Nephron (organoid): ENCODE results near the gene DGKI.
A peak's percentile ranks its signal among the peaks of the same experiment; 100 is the strongest.

ENCODE experiments used
- H3K27ac Mint-ChIP-seq, 3 experiments: 2 replicates each; pipeline ENCODE4 v1.8.0; 2020; ENCODE audit warnings: mixed read lengths in 3 of 3, mild to moderate bottlenecking in 2 of 3, moderate library complexity in 1 of 3
- H3K27me3 Mint-ChIP-seq: 2 replicates; pipeline ENCODE4 v1.8.0; 2021; ENCODE audit warnings: low read depth, mild to moderate bottlenecking, moderate library complexity, mixed read lengths
- H3K36me3 Mint-ChIP-seq: 2 replicates; pipeline ENCODE4 v1.8.0; 2020; ENCODE audit warnings: low read depth, mixed read lengths
- H3K4me1 Mint-ChIP-seq: 2 replicates; pipeline ENCODE4 v1.8.0; 2020; ENCODE audit warnings: mixed read lengths
- H3K4me3 Mint-ChIP-seq, 3 experiments: 2 replicates each; pipeline ENCODE4 v1.8.0; 2020; ENCODE audit warnings: mild to moderate bottlenecking in 3 of 3, mixed read lengths in 3 of 3, moderate library complexity in 2 of 3
- H3K9me3 Mint-ChIP-seq: 2 replicates; pipeline ENCODE4 v1.8.0; 2020; ENCODE audit warnings: mixed read lengths
- CTCF ChIP-seq, 3 experiments: fragments of 200-600 bp; sonication (generic); IDR thresholded peaks; one replicate each; pipeline ENCODE4 v1.5.0; 2021; ENCODE audit warnings: antibody characterized with exemption in 3 of 3; ENCODE audit not compliant: unreplicated experiment in 3 of 3

DGKI gene

GRCh38 chr7:137847568-137848050 lies 835 bp upstream of the DGKI start:
- TF ChIP-seq CTCF (IDR thresholded peaks at IDR 0.05; ENCODE audit: unreplicated experiment in 3 of 3), result no peak
- peaks cover 64% of the 10 kb centered on the region for H3K27me3 Mint-ChIP-seq
- no peaks in the 10 kb centered on the region for H3K9me3 Mint-ChIP-seq
- H3K4me3 Mint-ChIP-seq, result peak overlapping the region; percentile 51 to 60 (median 56)
- H3K27ac Mint-ChIP-seq, result no peak overlapping the region
- H3K4me1 Mint-ChIP-seq, result peaks cover 16% of the 10 kb centered on the region
- peaks cover 4% of the 10 kb centered on the region for H3K36me3 Mint-ChIP-seq

DNA sequence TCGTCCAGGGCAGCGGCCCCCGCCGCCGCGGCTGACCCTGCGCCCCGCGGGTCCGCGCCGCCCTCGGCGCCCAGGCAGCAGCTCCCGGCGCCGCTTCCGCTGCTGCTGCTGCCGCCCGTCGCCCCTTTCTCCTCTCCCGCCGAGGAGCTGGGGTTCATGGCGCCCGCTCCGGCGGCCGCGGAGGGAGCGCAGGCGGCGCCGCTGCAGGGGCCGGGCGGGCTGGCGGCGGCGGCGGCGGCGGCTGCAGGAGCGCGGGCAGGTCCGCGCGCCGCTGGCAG lies 286 bp downstream of the DGKI start:
- Mint-ChIP-seq H3K4me3 (no peak overlapping the region), H3K36me3 (peaks cover 4% of the 10 kb centered on the region), H3K4me1 (peaks cover 16% of the 10 kb centered on the region), H3K27me3 (peaks cover 70% of the 10 kb centered on the region), H3K27ac (no peak overlapping the region), H3K9me3 (no peaks in the 10 kb centered on the region)
- TF ChIP-seq CTCF (IDR thresholded peaks at IDR 0.05; ENCODE audit: unreplicated experiment in 3 of 3), result no peak

DNA sequence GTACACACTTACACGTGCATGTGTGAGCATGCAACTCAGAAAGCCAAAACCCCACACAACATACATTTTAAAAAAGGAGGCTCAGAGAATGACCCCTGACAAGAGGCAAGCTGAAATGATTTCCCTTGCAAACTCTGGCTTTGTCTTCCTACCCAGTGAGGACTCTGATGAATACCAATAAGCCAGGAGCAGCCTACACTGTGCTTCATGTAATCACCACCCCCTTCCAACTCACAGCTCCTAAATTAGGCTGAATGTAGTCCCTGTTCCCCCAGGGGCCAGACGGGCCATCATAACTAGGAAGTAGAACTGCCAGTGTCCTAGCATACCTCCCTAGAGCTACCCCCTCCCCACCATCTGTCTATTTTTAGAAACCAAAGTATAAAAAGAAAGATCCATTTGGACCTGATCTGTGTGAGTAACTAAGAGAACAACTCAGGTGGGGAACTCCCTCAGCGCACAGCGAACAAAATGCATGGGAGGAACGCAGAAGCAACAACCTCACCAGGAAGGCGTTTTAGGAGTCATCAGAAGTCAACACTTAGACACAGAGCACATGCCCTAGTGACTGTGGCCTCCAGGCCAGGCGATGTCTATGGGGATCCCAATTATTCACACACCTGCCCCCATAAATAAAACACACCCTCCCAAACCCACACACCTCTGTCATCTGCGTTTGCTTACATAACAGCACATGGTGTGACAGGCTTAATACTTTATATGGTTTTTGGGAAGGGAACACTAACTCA lies 1.9 kb downstream of the DGKI start:
- Mint-ChIP-seq H3K36me3 (no peaks in the 10 kb centered on the region), H3K9me3 (no peaks in the 10 kb centered on the region), H3K4me3 (peak overlapping the region in 2 of 3 experiments; percentile 37 to 52), H3K4me1 (peaks cover 21% of the 10 kb centered on the region), H3K27ac (no peak overlapping the region), H3K27me3 (peaks cover 75% of the 10 kb centered on the region)
- TF ChIP-seq CTCF (IDR thresholded peaks at IDR 0.05; ENCODE audit: unreplicated experiment in 3 of 3), result no peak

DNA sequence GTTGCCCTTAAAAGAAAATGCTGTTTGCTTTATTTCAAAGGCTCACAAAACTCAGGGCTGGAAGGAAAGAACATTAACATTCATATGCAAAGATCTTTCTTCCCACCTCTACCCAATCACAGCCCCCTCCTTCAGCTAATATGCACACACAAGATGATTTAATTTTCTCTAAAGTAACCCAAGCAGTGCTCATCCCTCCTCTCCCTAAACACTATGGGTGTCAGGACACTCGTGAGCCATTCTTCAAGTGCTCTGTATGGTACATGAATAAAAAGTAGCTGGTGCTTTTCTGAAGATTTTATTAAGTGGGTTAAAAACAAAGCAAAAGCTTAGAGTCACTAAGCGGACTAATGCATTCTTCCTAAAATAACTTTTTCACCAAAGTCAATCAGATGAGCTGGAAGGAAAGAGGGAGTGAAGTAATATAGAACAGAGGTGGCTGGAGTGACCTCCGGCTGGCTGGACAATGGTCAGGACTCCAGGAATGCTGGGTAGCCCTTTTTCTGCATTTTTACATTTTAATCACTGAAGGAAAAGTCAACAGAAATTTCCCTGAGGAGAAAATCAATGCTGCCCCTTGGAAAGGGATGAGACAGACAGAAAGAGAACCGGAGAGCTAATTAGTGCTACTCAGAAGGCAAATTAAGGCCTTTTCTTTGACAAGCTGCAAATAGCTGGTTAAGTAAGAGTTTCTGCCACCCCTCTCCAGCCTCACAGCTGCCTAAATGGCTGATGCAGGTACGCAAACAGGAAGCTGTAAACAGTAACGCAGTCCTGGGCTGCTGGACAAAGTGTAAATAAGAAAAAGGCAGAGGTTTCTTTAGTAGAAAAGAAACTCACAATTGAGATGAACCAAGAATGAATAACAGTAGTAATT lies 6.6 kb downstream of the DGKI start:
- Mint-ChIP-seq H3K4me1 (peaks cover 17% of the 10 kb centered on the region), H3K27ac (peak overlapping the region in 1 of 3 experiments; percentile 48), H3K36me3 (no peaks in the 10 kb centered on the region), H3K9me3 (no peaks in the 10 kb centered on the region), H3K4me3 (no peak overlapping the region), H3K27me3 (peaks cover 36% of the 10 kb centered on the region)
- TF ChIP-seq CTCF (IDR thresholded peaks at IDR 0.05; ENCODE audit: unreplicated experiment in 3 of 3), result no peak

- TF ChIP-seq CTCF (IDR thresholded peaks at IDR 0.05; ENCODE audit: unreplicated experiment in 3 of 3), result no peak
- Mint-ChIP-seq H3K4me3 (no peak overlapping the region), H3K4me1 (peaks cover 13% of the 10 kb centered on the region), H3K36me3 (no peaks in the 10 kb centered on the region), H3K9me3 (peaks cover 2% of the 10 kb centered on the region), H3K27ac (no peak overlapping the region), H3K27me3 (peaks cover 23% of the 10 kb centered on the region)
Measured at GRCh38 chr7:137838706-137839315, 8.0 kb downstream of the DGKI start.
